GM18502 (cell line): Measurements from ENCODE around the gene TENT5C.

Experiments used
- ATAC-seq: cut with Tn5 transposase; IDR thresholded peaks from one replicate; pipeline ENCODE4 v1.9.1; 2021; ENCODE audit warnings: mild to moderate bottlenecking; ENCODE audit not compliant: unreplicated experiment, poor library complexity

Gene TENT5C

DNA sequence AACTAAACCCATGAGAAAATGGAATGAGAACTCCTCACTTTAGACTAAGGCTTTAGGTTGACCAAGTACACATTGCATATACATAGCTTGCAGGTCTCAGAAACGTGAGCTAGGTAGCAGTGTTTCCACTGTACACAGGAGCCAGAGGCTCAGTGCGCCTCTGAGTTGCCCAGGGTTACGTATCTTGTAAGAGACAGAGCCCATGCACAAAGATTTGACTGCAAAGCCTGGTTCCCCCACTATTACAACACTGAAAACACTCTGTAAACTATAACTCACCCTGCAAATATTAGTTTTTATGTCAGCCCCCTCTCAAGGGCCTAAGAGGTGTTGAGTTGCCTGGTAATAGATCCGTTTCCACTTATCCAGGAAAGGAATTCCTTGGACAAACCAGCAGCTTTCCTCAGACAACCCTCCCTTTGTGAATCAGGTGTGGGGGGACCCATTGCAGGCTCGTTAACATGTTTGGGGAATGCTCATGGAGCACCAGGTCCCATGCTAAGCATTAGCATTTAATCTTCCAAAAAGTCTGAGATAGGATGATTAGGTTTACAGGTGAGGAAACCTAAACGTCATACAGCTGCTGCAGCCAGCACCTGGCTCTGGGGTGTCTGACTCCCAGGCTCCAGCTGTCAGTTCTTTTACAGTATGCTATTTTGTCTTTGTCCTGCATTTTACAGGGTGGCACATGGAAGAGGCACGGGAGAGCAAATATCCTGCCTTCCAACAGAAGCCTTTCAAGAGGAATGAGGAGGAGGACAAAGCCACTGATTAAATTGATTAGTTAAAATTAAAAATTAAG lies 25.7 kb downstream of the TENT5C start:
- no peak for ATAC-seq

DNA sequence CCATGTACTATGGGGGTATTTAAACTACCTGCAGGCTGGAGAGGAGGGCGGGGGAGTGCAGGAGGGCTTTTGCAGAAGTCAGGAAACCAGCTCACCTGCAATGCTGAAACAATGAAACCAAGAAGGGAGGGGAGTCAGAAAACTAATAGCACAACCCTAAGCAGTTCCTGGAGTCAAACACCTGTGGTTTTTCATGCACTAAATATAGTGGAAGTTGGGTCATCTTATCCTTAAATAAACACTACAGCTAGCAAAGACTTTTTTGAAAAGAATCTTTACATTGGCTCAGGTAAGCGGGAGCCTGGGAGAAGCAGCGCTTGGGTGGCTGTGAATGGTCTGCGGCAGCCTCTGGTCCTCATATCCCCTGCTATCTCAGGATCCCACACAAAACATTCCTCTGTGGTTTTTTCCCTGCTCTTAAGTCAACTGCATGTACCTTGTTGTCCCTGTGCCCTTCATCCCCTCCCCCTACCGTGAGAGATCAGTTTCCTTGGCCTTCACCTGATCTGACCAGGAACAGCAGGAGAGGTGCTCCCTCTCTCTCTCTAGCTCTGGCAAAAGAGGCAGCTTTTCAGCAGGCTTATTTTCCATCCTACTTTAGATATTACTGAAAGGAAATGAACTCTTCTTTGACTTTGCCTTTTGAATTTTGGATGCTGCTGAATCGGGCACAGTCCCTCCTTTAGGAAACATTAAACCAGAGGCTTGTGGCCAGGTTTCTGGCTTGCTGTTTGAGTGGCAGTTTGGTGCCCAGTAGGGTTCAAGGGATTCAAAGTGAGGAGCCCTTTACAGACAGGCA lies 26.6 kb downstream of the TENT5C start:
- peak; percentile 44 for ATAC-seq

DNA sequence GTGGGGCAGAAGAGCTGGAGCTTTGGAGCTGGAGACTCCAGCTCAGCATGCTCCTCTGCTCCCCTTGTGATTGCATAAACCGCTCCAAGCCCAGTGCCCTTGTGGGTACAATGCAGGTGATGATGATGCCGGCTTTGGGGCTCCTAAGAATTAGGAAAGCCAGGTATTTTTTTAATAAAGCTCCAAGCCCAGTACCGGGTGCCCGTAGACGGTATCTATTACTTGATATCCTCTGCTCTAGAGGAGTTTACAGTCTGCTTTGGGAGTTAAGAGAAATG lies 27.2 kb downstream of the TENT5C start:
- no peak for ATAC-seq

DNA sequence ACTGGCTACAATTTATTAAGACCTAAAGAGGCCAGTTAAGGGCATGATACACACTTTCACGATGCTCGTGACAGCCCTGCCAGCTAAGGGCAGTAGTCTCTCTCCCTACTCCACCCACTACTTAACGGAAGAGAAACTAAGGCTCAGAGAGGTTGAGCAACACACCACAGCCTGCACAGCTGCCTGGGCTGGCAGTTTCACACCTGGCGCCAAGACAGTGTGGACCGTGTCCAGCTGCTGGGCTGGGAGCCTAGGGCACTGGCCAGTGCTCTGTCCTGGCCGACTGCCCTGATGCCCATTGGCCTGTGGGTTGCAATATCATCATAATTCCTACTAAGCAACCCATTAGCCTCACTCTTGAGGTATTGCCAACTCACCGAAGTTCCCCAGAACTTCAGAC lies 27.6 kb downstream of the TENT5C start:
- no peak for ATAC-seq

DNA sequence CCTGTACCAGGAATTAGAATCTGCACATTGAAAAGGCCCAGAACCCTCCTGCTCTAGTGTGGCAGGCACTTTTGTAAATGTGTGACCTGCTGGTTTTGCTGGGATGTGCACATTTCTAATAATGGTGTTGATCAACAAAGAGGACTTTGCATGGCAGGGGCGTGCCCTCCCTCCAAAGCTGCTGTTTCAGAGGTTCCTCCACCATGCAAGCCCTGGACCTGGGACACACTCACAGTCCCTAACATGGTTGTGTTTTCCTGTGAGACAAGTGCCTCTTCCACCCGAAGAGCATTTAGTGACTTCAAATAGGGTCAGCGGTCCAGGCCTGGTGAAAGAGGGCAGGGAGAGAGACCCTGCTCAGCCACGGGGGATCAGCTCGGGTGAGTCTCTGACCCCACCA lies 28.1 kb downstream of the TENT5C start:
- ATAC-seq: no peak

DNA sequence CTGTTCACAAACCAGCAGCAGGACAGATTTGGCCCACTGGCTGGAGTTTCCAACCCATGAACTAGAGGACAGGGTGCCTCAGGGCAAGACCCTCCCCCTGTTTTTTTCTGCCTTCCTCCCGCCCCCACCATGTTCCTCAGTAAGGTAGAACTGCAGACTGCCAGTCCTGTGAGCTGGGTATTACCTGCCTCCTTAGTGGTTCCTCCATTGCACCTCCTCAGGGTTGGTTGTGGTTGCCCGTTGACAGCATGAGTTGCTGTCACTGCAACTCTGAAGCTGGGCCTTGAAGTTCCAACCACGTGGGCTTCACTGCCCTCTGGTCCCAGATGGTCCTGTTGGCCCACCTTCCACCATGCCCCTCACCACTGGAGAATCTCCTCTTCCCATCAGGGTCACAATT lies 28.8 kb downstream of the TENT5C start:
- ATAC-seq: no peak

DNA sequence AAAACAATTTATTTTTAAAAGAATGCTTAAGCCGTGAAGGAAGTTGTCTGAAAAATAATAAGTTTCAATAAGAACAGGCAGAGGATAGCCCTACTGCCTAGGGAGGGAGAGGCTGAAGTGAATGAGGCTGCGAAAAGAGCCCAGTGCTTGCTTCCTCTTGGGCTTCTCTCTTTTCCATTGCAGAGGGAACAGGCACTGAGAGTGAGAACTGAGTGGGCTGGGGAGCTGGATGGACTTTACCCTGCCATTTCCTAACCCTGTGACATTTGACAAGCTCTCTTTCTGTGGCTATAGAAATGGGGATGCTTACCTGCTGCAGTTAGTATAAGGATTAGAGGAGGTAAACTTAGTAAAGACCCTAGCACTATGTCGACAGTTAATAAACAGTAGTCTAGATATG lies 30.0 kb downstream of the TENT5C start:
- no peak for ATAC-seq

DNA sequence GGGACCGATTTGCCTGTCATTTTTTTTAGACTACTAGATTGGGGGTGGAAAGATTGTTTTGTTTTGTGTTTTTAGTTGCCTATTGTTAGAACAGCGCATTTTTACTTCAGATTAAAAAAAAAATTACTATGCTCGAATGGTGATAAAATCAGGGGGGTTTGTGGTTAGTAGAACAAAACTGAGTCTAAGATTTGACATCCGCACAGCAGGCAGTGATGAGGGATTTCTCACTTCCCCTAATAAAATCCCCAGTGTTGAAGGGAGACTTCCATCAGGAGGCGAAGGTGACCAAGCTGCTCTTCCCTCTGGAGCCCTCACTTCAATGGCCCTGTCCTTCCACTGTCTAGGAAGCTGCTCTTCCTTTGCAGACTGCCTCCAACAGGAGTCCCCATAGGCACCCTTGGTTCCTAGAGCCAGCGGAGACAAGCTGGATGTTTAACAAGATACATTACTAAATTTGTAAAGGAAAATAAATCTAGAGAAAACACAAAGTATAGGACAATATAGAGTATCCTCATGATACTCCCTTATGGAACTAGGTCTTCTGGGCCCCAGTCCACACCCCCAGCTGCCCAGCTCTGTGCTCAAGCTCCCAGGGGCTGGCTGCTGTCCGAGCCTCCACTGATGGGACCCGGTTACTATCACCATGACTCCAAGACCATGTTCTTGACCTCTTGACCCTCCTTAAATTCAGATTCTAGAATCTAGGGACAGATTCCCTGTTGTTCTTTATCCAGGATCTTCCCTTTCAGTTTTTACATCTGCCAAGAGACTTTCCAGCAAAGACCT lies 31.0 kb downstream of the TENT5C start:
- ATAC-seq: no peak

DNA sequence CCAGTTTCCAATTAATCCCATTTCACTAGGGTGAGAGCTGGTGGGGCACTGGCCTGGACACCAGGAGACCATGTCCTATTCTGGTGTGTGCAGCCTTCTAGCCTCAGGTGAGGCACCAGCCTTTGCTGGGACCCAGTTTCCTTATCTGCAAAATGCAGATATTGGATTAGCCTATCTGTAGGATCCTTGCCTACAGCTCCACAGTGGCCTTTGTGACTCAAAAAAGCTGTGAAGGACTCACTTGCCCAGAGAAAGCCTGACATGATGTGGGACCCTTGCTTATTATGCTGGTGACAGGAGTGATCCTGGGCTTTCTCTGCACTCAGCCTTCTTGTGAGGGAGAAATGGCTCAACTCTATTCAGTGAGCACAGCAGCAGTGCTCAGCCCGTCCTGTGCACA lies 32.3 kb downstream of the TENT5C start:
- ATAC-seq: no peak

DNA sequence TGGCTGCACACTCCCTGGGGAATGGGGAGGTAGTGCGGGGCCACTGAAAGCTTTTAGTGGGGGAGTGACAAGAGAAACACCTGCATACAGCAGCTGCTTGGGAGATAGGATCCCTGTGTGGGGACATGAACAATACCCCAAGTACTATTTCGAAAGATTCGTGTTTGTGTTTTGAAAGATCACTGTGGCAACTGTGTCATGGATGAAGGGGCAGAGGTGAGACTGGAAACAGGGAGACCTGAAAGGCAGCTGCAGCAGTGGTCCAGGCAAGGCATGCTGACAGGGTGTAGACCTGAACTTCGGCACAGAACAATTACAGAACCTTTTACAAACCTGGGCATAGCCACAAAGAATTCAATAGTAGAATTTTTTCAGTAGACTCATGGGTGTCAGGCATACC lies 32.9 kb downstream of the TENT5C start:
- ATAC-seq: no peak

DNA sequence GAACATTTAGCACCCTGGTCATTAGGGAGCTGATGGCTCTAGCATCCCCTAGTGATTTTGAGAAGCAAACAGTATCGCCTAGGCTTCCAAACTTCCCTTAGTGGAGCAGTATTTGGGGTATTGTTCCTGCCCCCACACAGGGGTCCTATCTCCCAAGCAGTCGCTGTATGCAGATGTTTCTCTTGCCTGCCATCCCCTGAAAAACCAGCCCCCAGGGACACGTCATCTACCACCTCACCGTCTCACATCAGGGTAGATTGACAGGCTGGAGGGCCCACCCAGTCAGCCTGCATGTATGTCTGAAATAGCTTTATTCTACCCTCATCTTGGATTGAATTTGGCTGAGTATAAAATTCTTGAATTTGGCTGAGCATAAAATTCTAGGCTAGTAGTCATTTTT lies 33.9 kb downstream of the TENT5C start:
- no peak for ATAC-seq

DNA sequence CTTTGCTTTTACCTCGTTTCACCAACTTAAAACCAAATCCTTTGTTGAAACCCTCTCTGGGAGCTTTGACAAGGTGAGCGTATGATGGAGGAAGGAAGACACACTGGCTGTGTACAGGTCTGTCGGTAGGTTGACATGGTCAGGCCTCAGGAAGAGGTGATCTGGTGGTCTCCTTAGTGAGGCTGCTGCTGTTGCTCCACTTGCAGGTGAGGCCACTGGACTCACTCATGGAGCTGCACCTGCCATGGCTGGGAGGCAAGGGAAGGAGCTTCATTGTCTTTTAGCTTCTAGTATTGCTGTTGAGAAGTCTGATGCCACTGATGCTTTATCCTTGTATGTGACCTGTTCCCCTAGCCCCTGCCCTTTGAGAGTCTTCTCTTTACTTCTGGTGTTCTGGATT lies 35.7 kb downstream of the TENT5C start:
- no peak for ATAC-seq

DNA sequence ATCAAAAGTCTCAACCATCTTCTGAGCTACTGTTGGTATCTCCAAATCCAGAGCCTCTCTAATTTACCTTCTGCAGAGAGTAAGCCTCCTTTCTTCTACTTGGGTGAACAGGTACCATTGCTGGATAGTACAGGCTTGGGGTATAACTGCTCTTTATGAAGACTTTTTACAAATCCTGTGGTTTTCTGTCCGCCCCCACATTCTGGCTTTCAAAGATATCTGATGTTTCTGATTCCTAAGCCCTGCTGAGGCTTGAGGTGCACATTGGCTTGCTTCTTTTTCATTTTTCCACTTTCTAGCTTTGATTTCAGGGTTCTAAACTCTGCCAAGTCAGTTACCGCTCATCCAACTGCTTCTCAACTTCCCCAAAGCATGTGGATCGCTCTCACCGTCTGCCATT lies 37.1 kb downstream of the TENT5C start:
- ATAC-seq: no peak

DNA sequence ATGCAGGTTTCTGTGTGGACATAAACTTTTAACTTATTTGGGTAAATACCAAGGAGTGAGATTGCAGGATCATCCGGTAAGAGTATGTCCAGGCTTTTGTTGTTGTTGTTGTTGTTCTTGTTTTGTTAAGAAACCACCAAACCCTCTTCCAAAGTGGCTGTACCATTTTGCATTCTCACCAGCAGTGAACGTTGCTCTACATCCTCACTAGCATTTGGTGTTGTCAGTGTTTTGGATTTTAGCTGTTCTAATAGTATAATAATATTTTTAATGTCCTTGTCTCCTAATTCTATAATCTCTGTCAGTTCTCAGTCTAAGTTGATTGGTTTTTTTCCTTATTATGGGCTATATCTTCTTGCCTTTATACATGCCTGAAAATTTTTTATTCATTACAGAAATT lies 37.8 kb downstream of the TENT5C start:
- no peak for ATAC-seq

DNA sequence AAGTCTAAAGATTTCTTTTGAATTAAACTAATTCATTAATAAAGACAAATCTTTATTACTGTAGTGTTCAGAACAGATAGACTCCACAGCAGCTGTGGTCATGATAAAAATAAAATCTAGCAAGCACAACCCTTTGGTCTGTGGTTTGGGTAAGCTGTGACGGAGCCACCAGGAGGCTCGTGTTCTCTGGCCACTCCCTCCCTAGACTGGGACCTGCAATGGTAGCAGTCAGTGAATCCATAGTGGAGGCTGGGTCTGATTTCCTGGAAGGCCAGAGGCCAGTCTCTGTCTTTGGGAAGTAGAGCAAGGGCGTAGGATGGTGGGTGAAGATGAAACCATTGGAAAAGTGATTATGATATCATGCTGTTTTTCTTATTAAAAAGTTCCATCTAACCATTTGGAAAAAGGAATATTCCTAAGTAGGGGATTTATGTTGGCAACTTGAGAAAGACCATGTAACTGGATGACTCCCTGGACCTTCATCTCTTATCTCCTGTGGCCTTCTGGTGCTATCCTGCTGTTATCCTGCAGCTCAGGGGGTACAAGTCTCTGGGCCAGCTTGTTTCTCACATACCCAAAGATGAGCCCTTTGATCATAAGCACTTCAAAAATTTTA lies 39.0 kb downstream of the TENT5C start:
- ATAC-seq: peak; percentile 74

DNA sequence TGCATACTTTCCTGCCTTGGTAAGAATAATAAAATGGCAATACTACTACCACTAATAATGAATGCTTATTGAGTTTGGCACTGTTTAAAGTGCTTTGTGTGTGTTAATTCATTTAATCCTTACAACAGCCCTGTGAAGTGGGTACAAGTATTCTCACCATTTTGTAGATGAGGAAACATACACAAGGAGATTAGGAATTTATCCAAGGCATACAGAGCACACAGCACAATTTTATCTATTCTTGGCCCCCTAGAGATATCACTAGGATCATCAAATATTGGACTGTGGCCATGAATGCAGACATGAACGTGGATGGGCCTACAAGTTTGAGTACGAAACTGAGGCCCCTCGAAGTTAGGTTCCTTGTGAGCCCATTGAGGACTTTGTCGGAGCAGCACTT lies 39.5 kb downstream of the TENT5C start:
- ATAC-seq: no peak

DNA sequence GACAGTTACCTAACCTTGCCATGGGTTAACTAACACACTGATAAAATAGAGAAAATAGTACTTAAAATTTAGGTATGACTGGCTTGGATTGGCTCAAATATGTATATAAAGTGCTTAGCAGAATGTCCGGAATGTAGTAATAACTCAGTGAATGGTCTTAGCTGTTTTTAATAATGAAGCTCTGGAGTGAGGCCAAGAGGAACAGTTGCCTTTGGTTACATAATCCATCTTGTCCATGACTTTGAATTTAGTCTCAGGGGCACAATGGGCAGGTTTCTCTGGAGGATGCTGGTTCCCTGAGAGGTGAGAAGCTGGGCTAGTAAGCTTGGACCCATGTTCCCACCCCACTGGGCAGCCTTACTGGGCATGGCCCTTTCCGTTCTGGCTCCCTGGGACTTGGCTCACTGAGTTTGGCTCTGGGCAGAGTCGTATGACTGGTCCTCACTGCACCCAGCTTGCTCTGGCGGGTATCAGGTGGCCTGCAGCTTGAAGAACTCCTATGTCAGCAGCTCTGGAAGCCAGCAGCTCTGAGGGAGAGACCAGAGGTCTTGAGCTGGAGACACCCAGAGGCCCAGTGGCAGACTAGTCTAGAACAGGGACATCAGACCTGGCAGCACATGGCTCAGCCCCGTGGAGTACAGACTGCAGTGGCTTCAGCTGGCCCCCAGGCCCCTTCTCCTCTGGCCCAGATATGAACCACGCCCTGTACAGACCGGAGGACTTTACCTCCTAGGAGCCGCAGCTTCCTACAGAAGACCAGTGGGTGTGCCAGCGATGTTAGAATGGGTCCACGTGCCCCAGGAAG lies 40.4 kb downstream of the TENT5C start:
- no peak for ATAC-seq

DNA sequence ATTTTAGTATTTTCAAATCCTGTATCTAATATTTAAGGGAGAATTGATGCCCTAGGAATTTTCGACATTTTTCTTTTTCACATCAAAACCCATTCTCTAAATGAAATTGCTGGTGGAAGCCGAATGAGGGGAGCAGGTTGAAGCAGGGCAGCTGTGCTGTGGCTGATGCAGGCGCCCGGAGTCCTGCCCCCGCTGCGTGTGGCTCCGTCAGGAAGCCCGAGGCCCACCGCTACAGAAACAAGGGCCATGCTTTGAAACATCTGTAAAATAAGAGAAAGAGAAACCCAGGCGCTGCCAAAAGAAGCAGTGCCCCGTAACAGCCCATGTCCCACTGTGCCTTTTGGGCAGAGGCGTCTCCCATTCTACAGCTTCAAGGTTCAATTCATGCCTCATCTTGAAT lies 41.1 kb downstream of the TENT5C start:
- ATAC-seq: no peak

DNA sequence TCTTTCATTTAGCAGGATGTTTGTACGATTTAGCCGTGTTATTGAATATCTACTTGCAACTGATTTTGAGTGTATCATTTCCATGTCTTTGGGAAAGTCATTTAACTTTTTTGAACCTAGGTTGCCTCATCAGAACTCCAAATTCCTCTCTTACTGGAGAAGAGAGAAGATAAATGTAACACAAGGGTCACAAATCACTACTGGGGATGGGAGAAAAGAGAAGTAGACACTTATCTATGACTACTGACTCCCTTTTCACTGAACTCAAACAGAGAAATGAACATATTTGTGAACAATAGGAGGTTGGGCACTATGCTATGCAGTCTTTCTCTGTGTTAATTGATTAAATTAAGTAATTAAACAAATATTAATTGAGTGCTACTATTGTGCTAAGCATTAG lies 42.2 kb downstream of the TENT5C start:
- no peak for ATAC-seq
